Germinal center (tissue), 1 donor: ENCODE data around the gene SLC35F3.
A peak's percentile ranks its signal among the peaks of the same experiment; 100 is the strongest.
"Not testable (repeated sequence)": the region's sequence is repeated elsewhere in the genome, so short reads cannot be mapped to it uniquely, and the experiment has no call there.

ENCODE experiments used
- DNase-seq: peaks from one replicate; pipeline ENCODE4 v3.0.0; 2012; ENCODE audit warnings: mixed read lengths, low spot score

Gene SLC35F3

GRCh38 chr1:234107416-234108021, 203.0 kb downstream of the SLC35F3 start:
- no peak for DNase-seq

DNA sequence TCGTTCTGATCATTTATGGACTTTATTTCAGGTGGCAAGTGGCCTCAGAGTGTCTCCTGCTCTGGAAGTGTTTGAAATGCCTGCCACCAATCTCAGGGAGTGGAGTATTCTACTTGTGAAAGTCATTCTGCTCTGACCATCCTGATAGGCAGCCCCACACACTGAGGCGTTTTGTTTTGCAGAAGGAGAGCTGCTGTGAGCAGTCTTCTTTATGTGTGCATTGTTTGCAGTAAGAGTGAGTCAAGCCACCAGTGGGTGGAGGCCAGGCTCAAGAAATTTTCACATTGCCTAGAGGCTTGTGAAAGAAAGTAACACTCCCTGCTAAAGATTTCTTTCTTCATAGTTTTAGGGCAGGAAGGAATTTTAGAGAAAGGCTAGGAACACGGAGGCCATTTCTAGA, 204.4 kb downstream of the SLC35F3 start:
- DNase-seq: no peak

- no peak for DNase-seq
Measured at GRCh38 chr1:234109840-234110239, 205.4 kb downstream of the SLC35F3 start.

DNA sequence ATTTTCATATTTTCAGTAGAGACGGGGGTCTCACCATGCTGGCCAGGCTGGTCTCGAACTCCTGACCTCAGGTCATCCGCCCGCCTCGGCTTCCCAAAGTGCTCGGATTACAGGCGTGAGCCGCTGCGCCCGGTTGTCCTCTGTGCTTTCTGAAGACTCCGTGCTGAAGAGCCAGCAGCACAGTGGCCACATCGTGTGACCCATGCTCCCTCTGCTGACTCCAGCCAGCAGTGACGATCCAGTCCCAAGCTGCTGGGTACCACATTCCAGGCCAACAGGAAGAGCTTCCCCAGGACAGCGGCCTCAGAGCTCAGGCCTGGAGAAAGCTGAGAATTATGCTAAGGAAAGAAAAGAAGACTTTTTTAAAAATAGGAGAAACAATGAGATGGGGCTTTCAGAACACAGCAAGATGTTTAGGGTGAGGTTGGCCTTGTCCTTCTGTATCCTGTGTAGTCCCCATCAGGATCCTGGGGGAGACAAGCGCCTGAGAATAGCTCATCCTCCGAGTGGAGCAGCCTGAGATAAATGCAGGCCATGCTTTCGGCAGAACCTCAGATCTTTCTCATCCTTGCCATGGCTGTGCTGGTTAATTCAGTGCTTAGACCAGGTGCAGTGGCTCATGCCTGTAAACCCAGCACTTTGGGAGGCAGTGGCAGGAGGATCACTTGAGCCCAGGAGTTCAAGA, 207.1 kb downstream of the SLC35F3 start:
- no peak for DNase-seq

- DNase-seq: peak; percentile 25
Measured at GRCh38 chr1:234114648-234115307, 210.3 kb downstream of the SLC35F3 start.

DNA sequence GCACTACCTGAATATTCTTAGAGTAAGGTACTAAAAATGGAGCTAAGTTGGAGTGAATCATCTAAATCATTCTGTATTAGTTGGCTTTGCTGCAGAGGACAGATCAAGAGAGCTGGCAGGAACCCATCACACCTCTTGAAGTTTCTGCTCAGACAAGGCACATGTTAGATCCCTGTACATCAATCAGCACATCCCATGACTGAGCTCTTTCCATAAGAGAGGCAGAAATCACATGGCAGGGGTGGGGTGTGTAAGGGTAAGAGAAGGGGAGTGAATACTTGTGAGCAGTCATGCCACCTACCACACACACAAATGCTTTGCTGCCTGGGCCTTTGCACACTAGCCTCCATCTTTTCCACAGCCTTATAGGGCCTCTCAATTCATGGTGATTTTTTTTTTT, 214.4 kb downstream of the SLC35F3 start:
- no peak for DNase-seq

GRCh38 chr1:234119431-234119830, 215.0 kb downstream of the SLC35F3 start:
- DNase-seq: no peak

GRCh38 chr1:234120327-234120944, 216.0 kb downstream of the SLC35F3 start:
- DNase-seq: no peak

DNA sequence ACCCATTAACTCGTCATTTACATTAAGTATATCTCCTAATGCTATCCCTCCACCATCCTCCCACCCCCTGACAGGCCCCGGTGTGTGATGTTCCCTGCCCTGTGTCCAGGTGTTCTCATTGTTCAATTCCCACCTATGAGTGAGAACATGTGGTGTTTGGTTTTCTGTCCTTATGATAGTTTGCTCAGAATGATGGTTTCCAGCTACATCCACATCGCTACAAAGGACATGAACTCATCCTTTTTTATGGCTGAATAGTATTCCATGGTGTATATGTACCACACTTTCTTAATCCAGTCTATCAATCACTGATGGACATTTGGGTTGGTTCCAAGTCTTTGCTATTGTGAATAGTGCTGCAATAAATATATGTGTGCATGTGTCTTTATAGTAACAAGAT, 217.2 kb downstream of the SLC35F3 start:
- DNase-seq: not testable (repeated sequence)

- not testable (repeated sequence) for DNase-seq
Measured at GRCh38 chr1:234122571-234122970, 218.1 kb downstream of the SLC35F3 start.

GRCh38 chr1:234123867-234124266, 219.4 kb downstream of the SLC35F3 start:
- DNase-seq: no peak

- DNase-seq: peak; percentile 23
Measured at GRCh38 chr1:234125283-234125682, 220.8 kb downstream of the SLC35F3 start.

- DNase-seq: no peak
Measured at GRCh38 chr1:234125714-234126113, 221.2 kb downstream of the SLC35F3 start.

DNA sequence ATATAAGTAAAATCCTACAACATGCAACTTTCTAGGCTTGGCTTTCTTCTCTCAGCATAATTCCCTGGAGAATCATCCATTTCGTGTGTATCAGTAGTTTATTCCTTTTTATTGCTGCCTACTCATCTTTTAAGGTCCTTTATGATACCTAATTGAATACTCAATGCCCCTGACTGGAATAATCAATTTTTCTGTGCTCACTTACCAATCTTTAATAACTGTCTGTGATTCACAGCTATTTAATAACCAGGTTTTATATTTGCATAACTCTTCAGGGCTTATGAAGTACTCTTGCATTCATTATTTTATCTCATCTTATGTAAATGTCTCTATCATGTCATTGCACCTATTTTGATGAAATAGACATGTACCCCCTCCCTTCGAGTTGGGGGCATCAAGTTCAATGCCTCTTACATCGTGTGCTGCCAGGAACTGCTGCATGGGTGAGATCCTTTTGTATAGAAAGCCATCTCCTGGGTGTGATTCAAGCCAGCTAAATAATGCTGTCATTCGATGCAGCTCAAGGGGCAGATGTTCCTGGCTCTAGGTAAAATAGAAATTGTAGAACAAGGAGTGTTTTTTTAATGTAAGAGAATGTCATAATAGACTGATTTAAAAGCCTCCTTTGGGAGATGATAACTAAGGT, 222.7 kb downstream of the SLC35F3 start:
- DNase-seq: no peak

- DNase-seq: no peak
Measured at GRCh38 chr1:234132795-234133194, 228.3 kb downstream of the SLC35F3 start.

DNA sequence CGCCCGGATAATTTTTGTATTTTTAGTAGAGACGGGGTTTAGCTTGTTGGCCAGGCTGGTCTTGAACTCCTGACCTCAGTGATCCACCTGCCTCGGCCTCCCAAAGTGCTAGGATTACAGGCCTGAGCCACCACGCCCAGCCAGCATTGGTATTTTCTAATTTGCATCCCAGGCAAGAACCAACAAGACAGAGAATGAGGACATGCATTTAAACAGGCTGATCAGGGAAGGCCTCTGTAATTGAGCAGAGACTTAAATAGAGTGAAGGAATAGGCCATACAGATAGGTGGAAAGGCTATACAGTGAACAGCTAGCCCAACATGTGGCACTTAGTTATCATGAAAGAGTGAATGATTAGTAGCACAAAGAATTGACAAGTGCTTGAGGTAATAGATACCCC, 230.4 kb downstream of the SLC35F3 start:
- no peak for DNase-seq

DNA sequence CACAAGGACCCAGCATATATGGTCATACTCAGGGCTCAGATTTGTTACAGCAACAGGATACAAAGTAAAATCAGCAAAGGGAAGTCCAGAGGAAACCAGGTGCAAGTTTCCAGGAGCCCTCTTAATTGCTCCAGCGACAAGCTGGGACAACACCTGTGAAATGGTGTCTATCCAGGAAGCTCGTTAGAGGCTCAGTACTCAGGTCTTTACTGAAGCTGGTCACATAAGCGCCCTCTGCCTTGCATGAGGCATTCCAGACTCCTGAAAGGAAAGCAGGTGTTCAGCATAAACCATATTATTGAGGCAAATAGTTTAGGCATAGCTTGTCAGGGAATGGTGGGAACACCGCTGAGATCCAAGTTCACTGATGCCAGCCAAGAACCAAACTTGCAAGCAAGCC, 231.0 kb downstream of the SLC35F3 start:
- no peak for DNase-seq

DNA sequence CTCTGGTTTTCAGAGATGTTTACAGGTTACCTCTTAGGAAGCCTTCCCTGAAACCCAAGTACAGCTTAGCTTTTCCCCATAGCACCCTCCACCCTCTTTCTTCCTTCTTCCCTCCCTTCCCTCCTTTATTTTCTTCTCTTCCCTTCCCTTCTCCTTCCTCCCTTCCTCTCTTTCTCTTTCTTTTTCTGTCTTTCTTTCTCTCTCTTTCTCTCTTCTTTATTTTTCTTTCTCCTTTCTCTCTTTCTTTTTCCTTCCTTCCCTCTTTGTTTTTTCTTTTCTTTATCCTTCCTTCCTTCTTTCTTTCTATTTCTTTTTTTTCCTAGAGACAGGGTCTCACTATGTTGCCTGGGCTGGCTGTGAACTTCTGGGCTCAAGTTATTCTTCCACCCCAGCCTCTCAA, 231.6 kb downstream of the SLC35F3 start:
- DNase-seq: no peak

GRCh38 chr1:234139966-234140365, 235.5 kb downstream of the SLC35F3 start:
- no peak for DNase-seq

DNA sequence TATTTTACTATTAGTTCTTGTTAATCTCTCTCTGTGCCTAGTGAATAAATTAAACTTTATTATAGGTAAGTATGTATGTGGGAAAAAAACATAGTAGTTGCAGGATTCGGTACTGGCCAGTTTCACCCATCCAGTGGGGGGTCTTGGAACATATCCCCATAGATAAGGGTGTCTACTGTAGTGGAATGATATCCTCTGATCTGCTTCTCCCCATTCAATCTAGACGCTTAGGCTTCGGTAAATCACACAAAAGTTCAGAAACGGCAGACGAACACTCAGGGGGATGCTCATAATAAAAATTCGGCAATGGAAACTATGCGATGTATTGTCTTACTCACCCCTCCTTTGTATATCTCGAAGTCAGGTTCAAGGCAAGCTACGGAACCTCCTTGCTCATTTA, 235.9 kb downstream of the SLC35F3 start:
- DNase-seq: no peak

DNA sequence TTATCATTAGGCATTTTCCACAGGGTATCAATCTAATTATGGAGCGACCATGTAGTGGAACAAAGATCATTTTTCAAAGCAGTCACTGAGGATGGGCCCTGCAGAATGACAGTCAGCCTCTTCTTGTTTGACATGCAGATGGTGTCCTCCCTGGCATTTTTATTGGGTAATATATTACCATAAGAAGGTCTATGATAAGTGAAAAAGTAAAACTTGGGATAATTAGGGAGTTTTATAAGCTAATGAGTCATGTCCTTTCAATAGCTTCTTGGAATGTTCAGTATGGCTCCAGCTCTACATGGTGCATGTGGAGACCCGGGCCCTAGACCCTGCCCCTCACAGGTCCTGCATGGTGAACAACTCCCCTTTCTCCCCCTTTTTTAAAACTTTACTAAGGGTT, 236.5 kb downstream of the SLC35F3 start:
- DNase-seq: no peak

DNA sequence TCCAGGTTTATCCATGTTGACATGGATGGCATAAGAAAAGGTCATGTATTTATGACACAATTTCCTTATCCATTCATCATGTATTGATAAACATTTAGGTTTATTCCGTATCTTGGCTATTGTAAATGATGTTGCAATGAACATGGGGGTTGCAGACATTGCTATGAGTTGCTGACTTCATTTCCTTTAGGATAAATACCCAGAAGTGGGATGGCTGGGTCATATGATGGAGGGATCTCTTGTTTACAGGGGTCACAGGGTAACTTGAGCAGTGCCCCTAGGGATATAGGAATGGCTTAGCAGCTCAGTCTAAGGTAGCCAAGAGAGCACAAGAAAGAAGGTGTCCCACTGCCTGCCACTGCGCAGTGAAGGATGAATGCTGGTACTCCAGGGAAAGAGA, 239.2 kb downstream of the SLC35F3 start:
- DNase-seq: no peak

DNA sequence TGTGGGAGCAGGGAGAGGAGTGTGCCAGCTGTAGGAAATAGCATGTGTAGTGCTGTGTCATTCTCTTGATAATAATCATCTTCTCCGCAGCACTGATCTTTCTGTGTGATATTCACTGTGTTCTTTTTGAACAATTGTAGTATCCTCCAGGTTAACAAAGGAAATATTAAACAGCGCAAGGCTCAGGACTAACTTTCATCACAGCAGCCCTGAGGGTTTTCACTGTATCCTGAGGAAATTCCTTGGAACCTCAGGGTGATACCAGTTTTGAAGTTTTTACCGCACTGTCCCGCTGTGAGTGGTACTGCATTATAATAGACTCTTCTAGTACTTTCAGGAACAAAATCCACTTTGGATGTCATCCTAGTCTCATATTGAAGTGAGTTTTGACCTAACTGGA, 240.4 kb downstream of the SLC35F3 start:
- no peak for DNase-seq
